Stomach (tissue), 9 donors: ENCODE measurements around the gene GRHPR. TPM values are rescaled to one million over a fixed set of nuclear protein-coding genes. Genes with fewer than 3 reads are reported as not detected.
"Not testable (repeated sequence)": the region's sequence is repeated elsewhere in the genome, so short reads cannot be mapped to it uniquely, and the experiment has no call there.

Experiments used
- DNase-seq, 2 donors: peaks; one replicate each; pipeline versions ENCODE4 v3.0.0 to v3.0.0-alpha.2; 2013 to 2019
- H3K27ac ChIP-seq, 5 donors: fragments of 200-600 bp in 4 of 5; sonication (generic) in 4 of 5; one replicate each; pipeline ENCODE4 v1.5.1; 2013 to 2019; ENCODE audit warnings: mild to moderate bottlenecking in 1 of 5, moderate library complexity in 1 of 5
- H3K27me3 ChIP-seq, 3 donors: fragments of 200-600 bp; sonication (generic); one replicate each; pipeline ENCODE4 v1.5.1; 2017 to 2019; ENCODE audit warnings: mixed run types in 1 of 3
- H3K36me3 ChIP-seq, 4 donors: fragments of 200-600 bp; sonication (generic); 1 replicate in 3 of 4; 2 replicates in 1 of 4; pipeline ENCODE4 v1.5.1; 2016 to 2019
- H3K4me1 ChIP-seq, 4 donors: fragments of 200-600 bp; sonication (generic); one replicate each; pipeline ENCODE4 v1.5.1; 2016 to 2019
- H3K4me3 ChIP-seq, 4 donors: fragments of 200-600 bp; sonication (generic) in 3 of 4; one replicate each; pipeline ENCODE4 v1.5.1; 2016 to 2019; ENCODE audit warnings: mild to moderate bottlenecking in 1 of 4
- H3K9me3 ChIP-seq, 4 donors: fragments of 200-600 bp; sonication (generic); one replicate each; pipeline ENCODE4 v1.5.1; 2016 to 2019
- EP300 ChIP-seq: sonication (generic); formaldehyde crosslinking; IDR thresholded peaks from one replicate; pipeline ENCODE4 v1.6.1; 2017; ENCODE audit warnings: antibody characterized with exemption
- POLR2A ChIP-seq, 4 donors: fragments of 450-650 bp; IDR thresholded peaks; one replicate each; pipeline ENCODE4 v1.6.1; 2016; ENCODE audit warnings: antibody characterized with exemption in 4 of 4, control low read depth in 2 of 4, mild to moderate bottlenecking in 1 of 4, moderate library complexity in 1 of 4
- POLR2AphosphoS5 ChIP-seq, 3 donors: sonication (generic); formaldehyde crosslinking; IDR thresholded peaks; one replicate each; pipeline ENCODE4 v1.6.1; 2016; ENCODE audit warnings: antibody characterized with exemption in 3 of 3
- WGBS, 5 donors: extraction: QIAGEN DNeasy Blood & Tissue Kit in 3 of 5; methylation state at CpG; one replicate each; pipeline versions ENCODE4 v1.1.5 to v1.1.7; 2013 to 2018; 5-methylcytosine and 5-hydroxymethylcytosine counted together
- intact Hi-C: fragments of 100-400 bp; cut with DNase I; formaldehyde crosslinking; loops from one replicate; pipeline ENCODE4 v1.15.1; 2023; ENCODE audit warnings: low total_unique reads
- polyA plus RNA-seq, 3 donors: library from polyadenylated mRNA; stranded (reverse); fragments of 200-250 nt; gene quantifications; one replicate each; pipeline ENCODE4 v1.2.3, GENCODE V29; 2013
- total RNA-seq, 5 donors: library from RNA; depleted of rRNA; stranded (reverse); fragments of >200 nt; gene quantifications; one replicate each; pipeline versions ENCODE4 v1.1.0 to v1.2.3, GENCODE V29; 2014 to 2016
- TF ChIP-seq, protein P1 (sequence below), 7 experiments: fragments of 450-650 bp in 4 of 7; fragments of 200-600 bp in 3 of 7; sonication (generic) in 3 of 7; IDR thresholded peaks; one replicate each; pipeline ENCODE4 v1.5.1; 2016 to 2019; ENCODE audit warnings: antibody characterized with exemption in 7 of 7, control low read depth in 2 of 7, mild to moderate bottlenecking in 1 of 7
- donor health status: healthy with polysubstance abuse.
- donor health status: Bipolar disorder and iron deficiency.
- donor health status: healthy.

GRHPR gene
- total and polyA plus RNA-seq, 8 donors: 48.7 to 111 (median 81.4) TPM

DNA sequence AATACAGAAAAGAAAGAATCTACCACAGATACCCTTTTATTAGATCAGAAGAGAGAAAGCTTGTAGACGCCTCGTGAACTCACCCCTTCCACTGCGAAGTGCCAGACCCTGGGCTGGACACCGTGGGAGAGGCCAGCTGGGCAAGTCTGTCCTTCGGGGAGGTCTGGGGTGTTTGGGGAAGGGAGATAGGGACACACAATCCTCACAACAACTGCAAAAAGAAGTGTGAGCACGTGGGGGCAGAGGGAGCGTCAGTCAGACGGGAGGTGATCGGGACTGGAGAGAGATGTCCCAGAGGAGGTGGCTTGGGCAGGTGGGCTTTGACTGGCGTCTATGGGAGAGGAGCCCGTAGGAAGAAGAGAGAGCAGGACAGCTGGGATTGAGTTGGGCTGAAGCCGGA, 27.3 kb upstream of the GRHPR start:
- no peak for DNase-seq
- Histone ChIP-seq H3K27ac (no peak overlapping the region), H3K9me3 (no peaks in the 10 kb centered on the region), H3K27me3 (no peaks in the 10 kb centered on the region), H3K4me3 (no peak overlapping the region), H3K36me3 (no peaks in the 10 kb centered on the region), H3K4me1 (no peaks in the 10 kb centered on the region)
- intact Hi-C loops: no loop called here
- WGBS, 5 donors: 54 to 63% (median 61%) methylated on average over 12 of the region's 12 CpGs
- TF ChIP-seq POLR2A (IDR thresholded peaks at IDR 0.05): no peak
- TF ChIP-seq, protein P1, sequence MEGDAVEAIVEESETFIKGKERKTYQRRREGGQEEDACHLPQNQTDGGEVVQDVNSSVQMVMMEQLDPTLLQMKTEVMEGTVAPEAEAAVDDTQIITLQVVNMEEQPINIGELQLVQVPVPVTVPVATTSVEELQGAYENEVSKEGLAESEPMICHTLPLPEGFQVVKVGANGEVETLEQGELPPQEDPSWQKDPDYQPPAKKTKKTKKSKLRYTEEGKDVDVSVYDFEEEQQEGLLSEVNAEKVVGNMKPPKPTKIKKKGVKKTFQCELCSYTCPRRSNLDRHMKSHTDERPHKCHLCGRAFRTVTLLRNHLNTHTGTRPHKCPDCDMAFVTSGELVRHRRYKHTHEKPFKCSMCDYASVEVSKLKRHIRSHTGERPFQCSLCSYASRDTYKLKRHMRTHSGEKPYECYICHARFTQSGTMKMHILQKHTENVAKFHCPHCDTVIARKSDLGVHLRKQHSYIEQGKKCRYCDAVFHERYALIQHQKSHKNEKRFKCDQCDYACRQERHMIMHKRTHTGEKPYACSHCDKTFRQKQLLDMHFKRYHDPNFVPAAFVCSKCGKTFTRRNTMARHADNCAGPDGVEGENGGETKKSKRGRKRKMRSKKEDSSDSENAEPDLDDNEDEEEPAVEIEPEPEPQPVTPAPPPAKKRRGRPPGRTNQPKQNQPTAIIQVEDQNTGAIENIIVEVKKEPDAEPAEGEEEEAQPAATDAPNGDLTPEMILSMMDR (IDR thresholded peaks at IDR 0.05): no peak

DNA sequence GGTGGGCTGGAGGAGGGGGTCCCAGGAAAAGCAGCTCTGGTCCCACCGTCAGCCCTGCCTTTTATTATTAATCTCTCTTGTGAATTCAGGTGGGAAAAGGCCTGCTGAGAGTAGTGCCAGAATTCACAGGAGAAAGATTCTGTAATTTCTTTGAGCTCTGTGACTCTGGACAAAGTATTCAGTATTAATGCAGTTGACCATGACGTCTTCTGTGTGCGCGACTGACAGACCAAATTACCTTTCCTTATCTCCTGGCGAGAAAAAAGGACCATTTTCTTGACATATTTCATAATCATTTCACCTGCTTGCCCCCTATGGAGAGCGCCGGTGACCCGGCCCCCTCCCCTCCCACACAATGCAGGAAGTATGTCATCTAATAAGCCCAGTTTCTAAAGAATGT, 26.8 kb upstream of the GRHPR start:
- H3K36me3 ChIP-seq: no peaks in the 10 kb centered on the region
- intact Hi-C loops: no loop called here
- no peaks in the 10 kb centered on the region for H3K4me1 ChIP-seq
- H3K4me3 ChIP-seq: no peak overlapping the region
- TF ChIP-seq EP300 (no peak), POLR2A (IDR thresholded peaks at IDR 0.05) (no peak), POLR2AphosphoS5 (IDR thresholded peaks at IDR 0.05) (no peak)
- TF ChIP-seq, protein P1 (IDR thresholded peaks at IDR 0.05): no peak
- H3K9me3 ChIP-seq: no peaks in the 10 kb centered on the region
- no peaks in the 10 kb centered on the region for H3K27me3 ChIP-seq
- 64 to 71% (median 70%) methylated on average over 8 of the region's 8 CpGs for WGBS, 5 donors
- no peak overlapping the region for H3K27ac ChIP-seq
- DNase-seq: no peak

DNA sequence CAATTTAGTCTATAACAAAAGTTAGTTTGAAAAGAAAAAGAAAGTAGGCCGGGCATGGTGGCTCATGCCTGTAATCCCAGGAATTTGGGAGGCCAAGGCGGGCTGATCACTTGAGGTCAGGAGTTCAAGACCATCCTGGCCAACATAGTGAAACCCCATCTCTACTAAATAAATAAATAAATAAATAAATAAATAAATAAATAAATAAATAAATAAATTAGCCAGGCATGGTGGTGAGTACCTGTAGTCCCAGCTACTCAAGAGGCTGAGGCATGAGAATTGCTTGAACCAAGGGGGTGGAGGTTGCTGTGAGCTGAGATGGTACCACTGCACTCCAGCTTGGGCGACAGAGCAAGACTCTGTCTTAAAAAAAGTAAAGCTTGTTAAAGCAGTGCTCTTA, 24.5 kb upstream of the GRHPR start:
- H3K27ac ChIP-seq, H3K4me1 ChIP-seq, H3K9me3 ChIP-seq, H3K36me3 ChIP-seq, H3K27me3 ChIP-seq, intact Hi-C loops, H3K4me3 ChIP-seq, DNase-seq: not testable (repeated sequence)
- WGBS, 5 donors: 93 to 96% (median 95%) methylated on average over 3 of the region's 3 CpGs

DNA sequence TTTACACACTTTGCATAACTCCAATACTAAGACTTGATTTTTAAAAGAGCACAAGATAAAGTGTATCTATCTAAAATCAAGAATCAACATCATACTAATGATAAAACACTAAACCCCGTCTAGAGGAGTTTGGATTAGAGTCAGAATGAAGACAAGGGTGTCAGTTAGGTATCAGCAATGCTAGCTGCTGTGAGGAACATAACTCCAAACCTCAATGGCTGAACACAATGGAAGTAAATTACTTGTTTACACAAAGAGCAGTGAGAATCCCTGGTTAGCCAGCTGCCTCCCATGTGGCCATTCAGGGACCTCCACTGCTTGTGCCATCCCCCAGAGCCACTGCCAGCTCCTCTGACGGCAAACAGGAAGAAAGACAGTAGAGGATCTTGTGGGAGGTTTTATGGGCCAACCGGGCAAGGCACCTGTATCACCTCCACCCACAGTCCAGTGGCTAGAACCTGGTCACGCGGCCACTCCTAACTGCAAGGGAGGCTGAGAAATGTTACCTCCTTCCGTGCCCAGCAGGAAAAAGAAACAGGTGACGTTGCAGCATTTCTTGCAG, 24.0 kb upstream of the GRHPR start:
- no peak for DNase-seq
- Histone ChIP-seq H3K36me3 (no peaks in the 10 kb centered on the region), H3K27me3 (no peaks in the 10 kb centered on the region), H3K4me3 (no peak overlapping the region), H3K9me3 (no peaks in the 10 kb centered on the region), H3K4me1 (no peaks in the 10 kb centered on the region), H3K27ac (no peak overlapping the region)
- TF ChIP-seq, protein P1 (IDR thresholded peaks at IDR 0.05): no peak
- TF ChIP-seq POLR2AphosphoS5 (IDR thresholded peaks at IDR 0.05): no peak
- TF ChIP-seq EP300: no peak
- TF ChIP-seq POLR2A (IDR thresholded peaks at IDR 0.05): no peak
- WGBS, 5 donors: 72 to 80% (median 79%) methylated on average over 7 of the region's 7 CpGs
- intact Hi-C loops: no loop called here

DNA sequence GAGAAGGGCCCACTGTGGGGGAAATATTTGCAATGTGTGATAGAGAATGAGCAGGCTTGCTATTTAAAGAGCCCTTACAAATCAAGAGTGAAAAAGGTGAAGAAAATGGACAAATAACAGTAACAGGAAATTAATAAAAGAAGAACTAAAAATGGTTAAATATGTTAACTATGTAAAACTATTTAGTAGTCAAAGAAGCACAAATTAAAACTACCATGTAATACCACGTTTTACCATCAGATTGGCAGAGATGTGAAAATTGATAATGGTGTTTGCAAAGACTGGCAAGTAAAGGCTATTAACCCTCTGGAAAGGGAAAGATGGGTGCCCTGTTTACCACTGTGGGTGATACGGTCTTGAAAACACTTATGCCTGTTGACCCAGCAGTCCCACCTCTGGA, 23.2 kb upstream of the GRHPR start:
- 36 to 60% (median 46%) methylated on average over 2 of the region's 2 CpGs for WGBS, 5 donors
- Histone ChIP-seq H3K9me3 (no peaks in the 10 kb centered on the region), H3K27ac (no peak overlapping the region), H3K27me3 (no peaks in the 10 kb centered on the region), H3K4me1 (no peaks in the 10 kb centered on the region), H3K36me3 (no peaks in the 10 kb centered on the region), H3K4me3 (no peak overlapping the region)
- intact Hi-C loops: no loop called here
- no peak for DNase-seq
- no peak for TF ChIP-seq POLR2A (IDR thresholded peaks at IDR 0.05)
- TF ChIP-seq POLR2AphosphoS5 (IDR thresholded peaks at IDR 0.05): no peak
- TF ChIP-seq, protein P1 (IDR thresholded peaks at IDR 0.05): no peak
